Smooth muscle cell of the brain vasculature (primary cell): Measurements from ENCODE around the gene ZNF30.
"Not testable (repeated sequence)": the region's sequence is repeated elsewhere in the genome, so short reads cannot be mapped to it uniquely, and the experiment has no call there.

Experiments used
- DNase-seq: peaks from one replicate; pipeline ENCODE4 v3.0.0-alpha.2; 2012; ENCODE audit warnings: low read depth, low spot score

Gene ZNF30

GRCh38 chr19:34985249-34986022 lies 58.7 kb downstream of the ZNF30 start:
- no peak for DNase-seq

- no peak for DNase-seq
Observed at GRCh38 chr19:34988119-34988518, 61.4 kb downstream of the ZNF30 start.

GRCh38 chr19:34989298-34989697 lies 62.6 kb downstream of the ZNF30 start:
- DNase-seq: no peak

- DNase-seq: no peak
Observed at GRCh38 chr19:34990578-34991192, 64.0 kb downstream of the ZNF30 start.

GRCh38 chr19:34991542-34992333 lies 65.0 kb downstream of the ZNF30 start:
- DNase-seq: no peak

- not testable (repeated sequence) for DNase-seq
Observed at GRCh38 chr19:34992582-34992981, 65.9 kb downstream of the ZNF30 start.

- DNase-seq: no peak
Observed at GRCh38 chr19:34994286-34994642, 67.6 kb downstream of the ZNF30 start.
